Activated CD8-positive, alpha-beta memory T cell treated with anti-CD3 and anti-CD28 coated beads, Interleukin-2, amount 50 U/mL, for 4 hours (primary cell): Measurements from ENCODE around the gene MAP3K9.
"Not testable (repeated sequence)": the region's sequence is repeated elsewhere in the genome, so short reads cannot be mapped to it uniquely, and the experiment has no call there.

Source experiments
- DNase-seq: peaks from one replicate; pipeline ENCODE4 v3.0.0-alpha.2; 2020

MAP3K9 gene

DNA sequence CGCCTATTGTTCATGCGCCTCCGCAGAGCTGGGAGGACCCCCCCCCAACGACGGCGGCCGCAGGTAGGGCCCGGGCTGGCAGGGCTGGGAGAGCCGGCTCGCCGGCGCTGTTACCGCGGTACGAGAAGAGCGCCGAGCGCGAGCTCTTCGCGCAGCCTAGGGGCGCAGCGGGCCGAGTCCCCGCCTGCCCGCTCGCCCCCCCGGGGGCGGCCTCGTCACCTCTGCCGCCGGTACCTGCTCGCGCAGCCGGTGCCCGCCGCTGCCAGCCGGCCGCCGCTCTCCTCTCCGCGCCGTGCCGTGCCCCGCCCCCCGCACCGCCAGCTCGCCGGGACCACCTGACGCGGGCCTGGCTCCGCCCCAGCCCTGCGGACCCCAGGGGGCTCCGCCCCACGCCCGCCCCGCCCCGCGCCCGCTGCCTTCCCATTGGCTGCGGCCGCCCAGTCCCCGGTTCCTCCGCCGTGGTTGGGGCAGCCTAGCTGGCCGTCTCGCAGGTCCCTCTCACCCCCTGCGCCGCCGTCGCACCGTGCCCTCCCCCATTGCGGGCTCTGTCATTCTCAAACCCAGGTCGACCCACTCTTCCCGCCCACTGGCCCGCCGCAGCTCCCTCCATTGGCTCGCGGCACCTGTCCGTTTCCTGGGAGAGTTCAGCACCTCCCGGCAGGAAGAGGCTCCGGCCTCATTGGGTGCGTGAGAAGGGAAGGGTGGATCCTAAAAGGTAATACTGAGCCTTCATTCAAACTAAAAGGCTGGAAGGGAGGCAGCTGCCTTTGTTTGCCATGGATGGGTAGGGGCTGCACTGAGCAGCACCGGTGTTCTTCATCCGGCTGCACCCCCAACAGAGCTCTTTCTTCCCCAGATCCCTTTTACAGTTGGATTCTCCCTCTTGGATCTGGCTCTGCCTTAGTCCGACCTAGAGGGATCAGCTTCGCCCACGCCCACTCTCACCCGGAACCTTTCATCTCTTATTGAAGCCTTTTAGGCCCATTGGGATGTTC lies at the start of gene MAP3K9:
TSS of gene MAP3K9 (minus strand) at position 289 of the 995 bp plus-strand sequence. CDS start 342 bp downstream, outside the sequence.
- DNase-seq: peak; percentile 90

- DNase-seq: no peak
Observed at GRCh38 chr14:70858641-70859040, 49.3 kb upstream of the MAP3K9 start.

GRCh38 chr14:70857496-70857890 lies 48.2 kb upstream of the MAP3K9 start:
- DNase-seq: no peak

DNA sequence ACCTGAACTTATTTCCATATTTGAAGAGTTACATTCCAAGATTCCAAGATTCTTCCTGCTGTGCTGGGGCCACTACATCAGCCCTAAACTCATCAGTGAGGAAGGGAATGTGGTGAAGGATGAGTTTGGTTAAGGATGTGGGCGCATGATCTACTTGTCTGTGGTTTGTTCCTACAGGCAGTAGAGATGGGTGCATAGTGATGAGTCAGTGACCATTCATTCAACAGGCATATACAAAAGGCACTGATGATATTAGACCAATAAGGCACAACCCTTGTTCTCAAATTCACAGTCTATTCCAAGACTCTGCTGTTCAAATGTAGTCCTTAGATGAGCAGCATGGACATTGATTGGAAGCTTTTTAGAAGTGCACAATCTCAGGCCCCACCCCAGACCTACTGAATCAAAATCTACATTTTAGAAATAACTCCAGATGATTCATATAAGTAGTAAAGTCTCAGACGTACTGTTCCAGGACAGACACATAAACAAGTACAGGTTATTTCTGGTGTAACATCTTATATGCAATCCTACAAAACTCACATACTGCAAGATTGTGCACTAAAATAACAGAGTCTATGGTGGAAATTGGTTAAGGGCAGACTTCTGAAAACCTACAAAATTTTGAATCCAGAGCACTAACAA lies 47.7 kb upstream of the MAP3K9 start:
- DNase-seq: no peak

DNA sequence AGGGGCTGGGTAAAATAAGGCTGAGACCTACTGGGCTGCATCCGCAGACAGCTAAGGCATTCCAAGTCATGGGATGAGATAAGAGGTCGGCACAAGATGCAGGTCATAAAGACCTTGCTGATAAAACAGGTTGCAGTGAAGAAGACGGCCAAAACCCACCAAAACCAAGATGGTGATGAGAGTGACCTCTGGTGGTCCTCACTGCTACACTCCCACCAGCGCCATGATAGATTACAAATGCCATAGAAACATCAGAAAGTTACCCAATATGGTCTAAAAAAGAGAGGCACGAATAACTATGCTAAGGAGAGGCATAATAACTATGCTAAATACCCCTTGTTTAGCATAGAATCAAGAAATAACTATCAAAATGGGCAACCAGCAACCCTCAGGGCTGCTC lies 46.2 kb upstream of the MAP3K9 start:
- DNase-seq: no peak

GRCh38 chr14:70853658-70854057 lies 44.3 kb upstream of the MAP3K9 start:
- DNase-seq: not testable (repeated sequence)

GRCh38 chr14:70847406-70848090 lies 38.2 kb upstream of the MAP3K9 start:
- DNase-seq: no peak

DNA sequence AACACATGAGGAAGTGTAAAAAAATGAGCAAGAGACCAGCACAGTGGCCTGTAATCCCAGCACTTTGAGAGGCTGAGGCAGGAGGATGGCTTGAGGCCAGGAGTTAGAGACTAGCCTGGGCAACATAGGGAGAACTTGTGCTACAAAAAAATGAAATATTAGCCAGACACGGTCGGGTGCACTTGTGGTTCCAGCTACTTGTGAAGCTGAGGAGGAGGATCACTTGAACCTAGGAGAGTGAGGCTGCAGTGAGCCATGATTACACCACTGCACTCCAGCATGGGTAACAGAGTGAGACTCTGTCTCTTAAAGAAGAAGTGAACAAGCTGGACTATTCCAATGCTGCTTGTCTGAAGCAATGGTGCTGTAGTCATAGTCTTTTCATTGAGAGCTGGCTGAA lies 36.3 kb upstream of the MAP3K9 start:
- DNase-seq: no peak

DNA sequence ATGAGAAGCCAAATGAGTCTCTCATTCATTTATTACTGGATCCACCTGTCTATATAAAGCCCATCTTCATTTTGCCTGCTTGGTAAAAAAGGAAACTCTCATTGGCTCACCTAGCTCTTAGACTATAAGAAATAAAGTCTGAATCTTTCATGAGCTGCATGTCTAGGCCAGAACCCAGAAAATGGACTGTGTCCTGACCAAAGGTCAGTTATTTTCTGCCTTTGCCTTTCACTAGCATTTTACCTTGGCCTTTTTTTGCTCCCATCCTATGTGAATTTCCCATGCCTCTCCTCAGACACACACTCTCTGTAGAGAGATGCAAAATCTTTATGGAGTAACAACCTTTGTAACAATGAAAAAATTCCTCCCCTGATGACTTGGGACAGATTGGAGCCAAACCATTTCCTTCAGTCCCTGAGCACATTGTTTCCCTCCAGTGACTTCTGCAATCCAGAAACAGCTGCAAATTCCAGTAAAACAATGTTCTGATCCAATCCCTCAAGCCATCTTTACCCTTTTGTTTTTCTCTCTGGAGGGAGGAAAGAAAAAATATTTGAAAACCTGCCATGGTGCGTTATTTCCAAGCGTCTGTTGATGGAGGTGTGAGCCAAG lies 33.6 kb upstream of the MAP3K9 start:
- DNase-seq: no peak

GRCh38 chr14:70838076-70838475 lies 28.8 kb upstream of the MAP3K9 start:
- DNase-seq: no peak

DNA sequence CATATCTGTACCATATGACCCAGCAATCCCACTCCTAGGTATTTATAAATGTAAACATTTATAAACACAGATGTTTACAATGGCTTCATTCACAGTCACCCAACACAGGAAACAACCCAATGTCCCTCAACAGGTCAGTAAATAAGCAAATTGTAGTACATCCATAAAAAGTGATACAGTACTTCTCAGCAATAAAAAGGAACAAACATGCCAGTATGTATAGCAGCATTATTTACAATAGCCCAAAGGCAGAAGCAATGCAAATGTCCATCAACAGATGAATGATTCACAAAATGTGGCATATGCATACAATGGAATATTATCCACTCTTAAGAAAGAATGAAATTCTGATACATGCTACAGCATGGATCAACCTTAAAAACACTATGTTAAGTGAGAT lies 27.6 kb upstream of the MAP3K9 start:
- DNase-seq: no peak

- no peak for DNase-seq
Observed at GRCh38 chr14:70833884-70834283, 24.6 kb upstream of the MAP3K9 start.

DNA sequence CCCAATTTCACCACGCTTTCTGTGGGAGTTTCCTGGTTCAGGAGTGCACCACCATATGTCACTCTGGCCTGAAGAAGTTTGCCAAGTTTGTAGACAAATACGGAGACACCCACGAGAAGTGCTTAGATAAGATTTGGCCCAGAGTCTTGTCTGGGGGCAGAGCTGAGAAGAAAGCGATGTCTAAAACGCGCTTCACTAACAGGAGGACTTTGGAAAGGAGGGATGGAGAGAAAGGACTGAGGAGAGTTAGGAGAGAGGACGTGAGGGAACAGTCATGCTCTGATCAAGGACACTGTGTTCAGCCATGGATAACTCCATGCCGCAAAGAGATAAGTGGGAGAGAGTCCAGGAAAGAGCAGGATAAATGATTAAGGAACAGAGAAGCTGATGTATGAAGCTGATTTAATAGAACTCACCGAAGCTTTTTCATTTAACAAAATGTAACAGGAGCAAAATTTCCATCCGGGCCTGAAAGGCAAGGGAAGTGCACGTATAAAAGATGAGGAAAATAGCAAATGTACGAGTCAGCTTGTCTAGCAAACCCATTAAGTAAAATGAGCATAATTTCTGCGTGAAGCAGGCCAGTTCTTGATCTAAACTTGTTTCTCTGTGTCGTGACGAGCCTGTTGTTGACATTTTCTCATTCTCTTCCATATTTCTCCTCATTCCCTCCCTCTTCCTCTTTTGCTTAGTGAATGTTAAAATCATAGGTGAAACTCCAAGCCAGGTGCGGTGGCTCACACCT lies 23.4 kb upstream of the MAP3K9 start:
- DNase-seq: no peak

DNA sequence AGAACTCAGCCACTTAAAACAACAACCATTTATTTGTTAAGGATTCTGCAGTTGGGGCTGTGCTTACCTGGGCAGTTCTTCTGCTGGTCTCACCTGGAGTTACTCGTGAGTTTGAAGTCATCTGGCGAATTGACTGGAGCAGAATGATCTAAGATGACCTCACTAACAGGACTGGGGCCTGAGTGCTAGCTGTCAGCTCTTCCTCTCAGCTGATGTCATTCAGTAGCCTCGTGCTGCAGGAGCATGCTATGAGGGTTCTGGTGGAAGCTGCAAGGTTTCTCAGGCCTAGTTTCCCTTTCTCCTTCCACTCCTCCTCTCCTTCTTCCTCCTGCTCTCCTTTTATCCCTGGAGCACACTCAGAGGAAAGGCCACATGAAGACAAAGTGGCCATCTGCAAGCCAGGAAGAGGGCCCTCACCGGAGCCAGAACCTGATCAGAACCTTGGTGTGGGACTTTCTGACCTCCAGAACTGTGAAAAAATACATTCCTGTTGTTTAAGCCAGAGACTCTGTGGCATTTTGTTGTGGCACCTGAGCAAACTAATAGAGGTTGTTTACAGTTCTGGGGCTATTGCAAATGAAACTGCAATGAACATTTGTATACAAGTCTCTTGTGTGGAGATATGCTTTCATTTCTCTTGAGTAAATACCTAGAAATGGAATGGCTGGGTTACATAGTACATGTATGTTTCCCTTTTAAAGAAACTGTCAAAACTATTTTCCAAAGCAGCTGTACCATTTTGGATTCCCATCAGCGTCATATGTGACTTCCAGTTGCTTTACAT lies 21.9 kb upstream of the MAP3K9 start:
- DNase-seq: no peak

GRCh38 chr14:70828188-70828587 lies 18.9 kb upstream of the MAP3K9 start:
- DNase-seq: no peak

GRCh38 chr14:70827752-70828151 lies 18.4 kb upstream of the MAP3K9 start:
- DNase-seq: no peak

DNA sequence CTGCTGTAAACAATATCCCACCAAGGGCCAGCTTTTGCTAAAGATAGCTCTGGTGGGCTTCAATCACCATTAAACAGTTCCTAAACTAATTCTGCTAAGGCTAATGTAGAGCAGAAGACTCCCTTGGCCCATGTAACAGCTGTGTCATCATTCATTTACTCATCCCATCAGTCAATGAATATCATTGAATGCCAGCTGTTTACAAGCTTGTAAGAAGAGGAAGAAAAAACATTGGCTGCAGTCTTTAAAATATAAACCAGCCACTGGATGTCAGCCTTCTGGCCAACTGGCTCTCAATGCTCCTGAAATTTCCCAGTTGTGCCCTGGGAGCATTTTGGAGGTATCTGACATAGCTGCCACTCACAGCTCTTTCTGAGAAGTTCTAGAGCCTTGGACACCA lies 18.0 kb upstream of the MAP3K9 start:
- DNase-seq: no peak

GRCh38 chr14:70823281-70823680 lies 14.0 kb upstream of the MAP3K9 start:
- DNase-seq: no peak

DNA sequence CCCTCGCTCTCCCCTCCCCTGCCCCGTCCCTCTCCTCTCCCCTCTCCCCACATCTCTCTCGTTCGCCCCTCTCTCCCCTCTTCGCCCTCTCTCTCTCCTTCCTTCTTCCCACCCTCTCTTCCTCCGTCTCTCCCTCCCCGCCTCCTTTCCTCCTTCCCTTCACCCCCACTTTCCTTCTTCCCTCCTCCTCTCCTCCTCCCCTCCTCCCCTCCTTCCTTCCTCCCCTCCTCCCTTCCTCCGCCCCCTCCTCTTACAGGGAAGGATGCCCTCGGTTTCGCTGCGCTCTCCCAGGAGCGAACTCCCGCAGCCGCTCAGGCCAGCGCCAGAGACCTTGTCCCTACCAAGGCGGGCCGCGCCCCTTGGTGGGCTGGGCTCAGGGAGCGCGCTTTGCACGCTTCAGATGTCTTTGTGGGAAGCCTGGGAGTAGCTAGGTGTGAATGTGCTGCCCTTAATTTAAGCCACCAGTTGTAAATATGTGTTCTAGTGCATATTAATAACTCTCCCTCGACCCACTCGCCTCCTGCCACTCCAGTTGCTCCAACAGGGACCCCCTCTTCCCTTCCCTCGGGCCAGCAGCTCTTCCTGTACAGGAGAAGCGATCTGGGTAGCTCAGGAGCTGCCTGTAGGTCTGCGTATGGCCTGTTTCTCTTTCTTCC lies 13.3 kb upstream of the MAP3K9 start:
- peak; percentile 28 for DNase-seq

GRCh38 chr14:70821584-70822529 lies 12.5 kb upstream of the MAP3K9 start:
- DNase-seq: peak; percentile 64
